HG02571 (cell line): ENCODE data around the gene PRKD2.

Source experiments
- ATAC-seq: cut with Tn5 transposase; IDR thresholded peaks from one replicate; pipeline ENCODE4 v1.9.1; 2021; ENCODE audit warnings: mild to moderate bottlenecking, moderate library complexity; ENCODE audit not compliant: unreplicated experiment

PRKD2 gene

DNA sequence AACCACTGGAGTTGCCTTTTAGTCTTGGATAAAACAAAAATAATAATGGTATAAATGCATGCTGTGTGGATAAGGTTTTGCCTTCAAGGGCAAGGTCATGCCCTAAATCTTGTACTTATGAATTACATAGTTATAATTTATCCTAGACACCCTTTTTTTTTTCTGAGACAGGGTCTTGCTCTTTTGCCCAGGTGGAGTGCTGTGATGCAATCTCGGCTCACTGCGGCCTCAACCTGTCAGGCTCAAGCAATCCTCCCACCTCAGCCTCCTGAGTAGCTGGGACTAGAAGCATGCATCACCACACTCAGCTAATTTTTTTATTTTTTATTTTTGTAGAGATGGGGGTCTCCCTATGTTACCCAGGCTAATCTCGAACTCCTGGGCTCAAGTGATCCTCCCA lies 48.3 kb downstream of the PRKD2 start:
- ATAC-seq = no peak

DNA sequence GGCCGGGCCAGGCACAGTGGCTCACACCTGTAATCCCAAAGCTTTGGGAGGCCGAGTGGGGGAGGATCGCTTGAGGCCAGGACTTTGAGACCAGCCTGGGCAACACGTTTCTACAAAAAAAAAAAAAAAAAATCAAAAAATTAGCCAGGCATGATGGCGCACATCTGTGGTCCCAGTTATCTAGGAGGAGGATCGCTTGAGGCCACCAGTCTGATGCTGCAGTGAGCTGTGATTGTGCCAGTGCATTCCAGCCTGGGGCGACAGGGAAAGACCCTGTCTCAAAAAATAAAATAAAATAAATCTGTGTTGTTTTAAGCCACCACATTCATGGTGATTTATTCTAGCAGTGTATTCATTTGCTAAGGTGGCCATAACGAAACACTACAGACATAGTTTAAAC lies 51.8 kb downstream of the PRKD2 start:
- no peak for ATAC-seq

DNA sequence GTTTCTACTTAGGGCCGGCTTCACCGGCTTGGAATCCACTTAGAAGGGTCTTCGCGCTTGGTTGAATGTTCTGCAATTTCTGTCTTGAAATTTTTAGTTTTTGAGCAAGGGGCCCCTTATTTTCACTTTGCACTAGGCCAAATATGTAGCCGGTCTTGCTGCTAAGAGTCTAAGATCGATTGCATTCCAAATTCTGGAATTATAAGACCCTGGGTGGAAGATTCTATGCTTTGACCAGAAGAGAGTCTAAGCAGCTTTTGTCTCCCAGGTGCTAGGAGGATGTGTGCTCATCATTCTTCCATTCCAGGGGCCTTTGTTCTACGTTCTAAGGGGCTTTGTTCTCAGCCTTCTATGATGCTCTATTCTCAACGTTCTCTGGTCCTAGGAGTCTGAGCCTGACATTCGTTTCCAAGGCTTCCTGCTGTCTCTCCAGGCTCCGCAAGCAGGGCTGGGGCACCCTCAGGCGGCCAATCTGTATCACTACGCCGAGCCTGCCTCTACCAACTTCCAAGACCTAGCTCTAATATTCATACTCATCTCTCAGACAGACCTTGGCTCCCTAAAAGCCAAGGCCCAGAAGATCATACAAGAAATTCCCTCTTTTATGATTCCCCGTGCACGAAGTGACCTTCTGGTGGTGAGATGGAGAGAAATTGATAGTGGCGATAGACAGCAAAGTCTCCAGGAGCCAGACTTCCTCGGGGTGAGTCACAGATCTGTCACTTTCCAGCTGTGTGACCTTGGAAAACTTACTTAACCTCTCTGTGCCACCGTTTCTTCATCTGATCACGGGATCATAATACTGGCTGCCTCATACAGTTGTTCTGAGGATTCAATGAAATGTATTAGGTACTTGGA lies 55.0 kb downstream of the PRKD2 start:
- no peak for ATAC-seq

- ATAC-seq = peak; percentile 88
These were observed 55.7 kb downstream of the PRKD2 start, which contains the start of gene DACT3 for GRCh38 chr19:46661020-46661731. Gene DACT3 (minus strand): TSS chr19:46661182. CDS start chr19:46661064, 118 bp downstream.

- ATAC-seq = no peak
These were observed 56.3 kb downstream of the PRKD2 start for GRCh38 chr19:46660551-46661019.

DNA sequence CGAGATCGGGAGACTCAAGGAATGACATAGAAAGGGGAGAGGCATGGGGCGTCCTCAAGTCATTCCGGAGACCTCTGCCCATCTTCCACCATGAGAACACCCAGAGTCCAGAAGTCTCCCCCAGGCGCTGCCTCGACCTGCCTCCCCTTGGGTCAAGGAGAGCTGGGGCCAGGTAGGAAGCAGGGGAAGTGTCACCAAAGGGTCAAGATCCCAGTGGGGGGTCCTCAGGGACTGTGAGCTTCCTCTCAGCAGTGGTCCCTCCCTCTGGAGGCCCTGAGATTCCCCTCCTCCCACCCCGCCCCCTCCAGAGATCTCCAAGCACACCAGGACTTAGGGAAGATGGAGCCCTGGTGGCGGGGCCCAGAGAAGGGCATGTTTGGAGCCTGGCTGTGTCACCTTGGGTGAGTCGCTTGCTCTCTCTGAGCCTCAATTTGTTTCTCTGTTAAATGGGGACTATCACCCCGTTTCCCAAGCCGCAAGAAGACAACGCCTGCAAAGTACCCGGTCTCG lies 56.9 kb downstream of the PRKD2 start:
- ATAC-seq = no peak

GRCh38 chr19:46659151-46660007 lies 57.5 kb downstream of the PRKD2 start:
- no peak for ATAC-seq

DNA sequence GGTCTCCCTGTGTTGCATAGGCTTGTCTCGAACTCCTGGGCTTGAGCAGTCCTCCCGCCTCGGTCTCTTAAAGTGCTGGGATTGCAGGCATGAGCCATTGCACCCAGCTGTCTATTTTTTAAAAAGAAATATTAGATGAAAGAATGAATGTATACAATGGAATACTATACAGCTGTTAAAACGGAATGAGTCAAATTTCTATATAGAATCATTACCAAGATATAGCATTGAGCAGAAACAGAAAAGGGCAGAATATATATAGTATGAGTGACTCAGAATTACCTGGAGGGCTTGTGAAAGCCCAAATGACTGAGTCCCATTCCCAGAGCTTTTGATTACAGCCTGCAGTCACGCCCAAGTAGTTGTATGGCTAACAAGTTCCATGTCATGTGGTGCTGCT lies 60.4 kb downstream of the PRKD2 start:
- no peak for ATAC-seq

DNA sequence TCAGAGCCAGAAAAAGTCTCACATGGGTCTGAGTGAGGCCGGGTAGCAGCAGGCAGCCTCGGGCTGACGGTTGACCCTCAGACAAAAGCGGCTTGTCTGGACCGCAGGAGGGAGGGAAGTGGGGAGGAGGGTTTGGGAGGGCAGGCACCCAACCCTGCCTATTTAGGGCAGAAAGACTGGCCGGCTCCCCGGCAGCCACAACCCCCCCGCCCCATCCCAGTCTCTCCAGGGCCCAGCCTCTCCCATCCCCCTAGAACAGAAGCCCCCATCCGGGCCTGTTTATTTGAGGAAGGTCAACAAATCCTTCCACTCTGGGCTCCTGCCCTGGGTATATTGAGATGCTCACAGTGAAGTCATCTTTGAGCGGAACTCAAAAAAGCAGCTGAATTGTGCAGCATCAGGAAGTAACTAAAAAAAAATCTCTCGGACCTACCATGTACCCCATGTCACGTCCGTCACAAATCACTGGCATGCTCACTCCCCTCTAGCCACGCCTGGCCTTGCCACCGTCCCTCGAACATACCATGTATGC lies 62.2 kb downstream of the PRKD2 start:
- no peak for ATAC-seq

DNA sequence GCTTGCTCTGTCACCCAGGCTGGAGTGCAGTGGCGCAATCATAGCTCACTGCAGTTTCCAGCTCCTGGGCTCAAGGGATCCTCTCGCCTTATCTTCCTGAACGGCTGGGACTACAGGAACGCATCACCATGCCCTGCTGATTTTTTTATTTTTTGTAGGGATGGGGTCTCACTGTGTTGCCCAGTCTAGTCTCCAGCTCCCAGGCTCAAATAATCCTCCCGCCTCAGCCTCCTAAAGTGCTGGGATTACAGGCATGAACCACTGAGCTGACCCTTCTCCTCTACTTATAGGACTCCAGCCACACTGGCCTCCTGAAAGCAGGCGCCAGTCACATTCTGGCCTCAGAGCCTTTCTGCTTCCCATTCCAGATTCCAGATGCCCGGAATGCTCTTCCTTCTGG lies 66.5 kb downstream of the PRKD2 start:
- ATAC-seq = no peak

DNA sequence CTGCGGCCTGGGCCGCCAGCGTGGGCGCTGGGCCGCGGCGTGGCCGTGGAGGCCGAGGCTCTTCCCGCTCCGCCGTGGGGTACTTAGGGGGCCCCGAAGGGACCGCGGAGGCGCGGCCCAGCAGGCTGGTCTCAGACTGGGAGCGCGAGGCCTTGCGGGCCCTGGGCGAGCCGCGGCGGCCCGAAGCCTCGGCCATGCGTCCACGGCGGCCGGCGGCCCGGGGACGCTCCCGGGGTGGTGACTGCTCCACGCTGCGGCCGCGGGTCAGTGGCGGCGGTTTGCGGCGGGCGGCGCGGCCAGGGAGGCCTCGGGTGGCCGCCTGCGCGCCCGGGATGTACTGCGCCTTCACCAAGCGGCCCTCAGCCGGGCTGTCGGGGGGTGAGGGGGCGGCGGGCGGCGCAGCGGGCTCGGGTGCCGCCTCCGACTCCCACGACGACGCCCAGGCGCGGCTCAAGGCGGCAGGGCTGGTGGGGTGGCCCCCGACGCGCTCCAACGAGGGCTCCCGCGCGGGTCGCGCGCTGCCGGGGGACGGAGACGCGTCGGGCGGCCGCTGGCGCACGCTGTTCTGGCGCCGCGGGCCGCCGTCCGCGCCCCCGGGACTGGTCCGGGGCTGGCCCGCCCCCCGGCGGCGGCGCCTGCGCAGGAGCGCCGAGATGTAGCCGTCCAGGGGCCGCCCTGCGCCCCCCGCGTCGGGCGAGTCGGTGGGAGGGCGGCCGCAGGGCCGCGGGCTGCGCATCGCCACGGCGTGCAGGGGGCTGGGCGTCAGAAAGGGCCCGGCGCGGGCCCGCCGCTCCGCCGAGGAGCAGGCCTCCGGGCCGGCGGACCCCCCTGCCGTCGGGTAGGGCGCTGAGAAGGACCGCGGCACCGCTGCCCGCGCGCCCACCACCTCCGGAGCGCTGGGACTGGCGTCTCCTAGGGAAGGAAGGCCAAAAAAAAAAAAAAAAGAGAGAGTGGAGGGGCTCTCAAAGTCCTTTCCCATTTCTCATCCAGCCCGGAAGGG lies 67.7 kb downstream of the PRKD2 start:
- no peak for ATAC-seq

GRCh38 chr19:46648060-46648960 lies 68.6 kb downstream of the PRKD2 start:
- no peak for ATAC-seq

- no peak for ATAC-seq
These were observed 70.5 kb downstream of the PRKD2 start for GRCh38 chr19:46646402-46646801.

DNA sequence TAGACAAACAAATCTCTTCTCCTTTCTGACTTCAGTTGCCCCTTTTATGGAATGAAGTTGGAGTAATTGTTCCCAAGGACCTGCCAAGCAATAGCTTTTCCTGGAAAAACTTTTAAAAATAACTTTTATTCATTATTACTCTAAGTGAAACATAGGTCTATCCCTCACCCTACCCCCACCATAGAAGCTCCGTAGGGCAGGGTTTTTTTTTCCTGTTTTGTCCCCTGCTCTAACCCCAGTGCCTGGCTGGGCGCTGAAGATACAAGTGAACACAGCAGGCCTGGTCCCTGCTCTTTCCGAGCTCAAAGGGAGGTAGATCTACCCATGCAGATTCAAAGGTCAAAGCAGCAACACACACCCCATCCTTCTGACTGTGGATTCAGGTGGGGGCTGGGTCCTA lies 72.2 kb downstream of the PRKD2 start:
- no peak for ATAC-seq

DNA sequence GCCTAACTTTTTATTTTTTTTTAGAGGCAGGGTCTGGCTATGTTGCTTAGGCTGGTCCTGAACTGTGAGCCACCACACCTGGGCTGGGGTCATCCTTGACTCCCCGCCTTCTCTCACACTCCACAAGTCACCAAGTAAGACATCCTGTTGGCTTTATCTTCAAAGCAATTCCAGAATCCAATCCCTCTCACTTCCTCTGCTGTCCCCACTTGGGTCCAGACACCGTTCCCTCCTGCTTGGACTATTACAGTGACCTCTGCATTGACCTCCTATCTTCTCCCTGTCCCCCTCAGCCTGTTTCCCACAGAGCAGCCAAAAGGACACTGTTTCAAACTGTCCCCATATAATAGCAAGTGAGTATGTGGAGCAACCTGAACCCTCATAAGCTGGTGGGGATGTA lies 76.3 kb downstream of the PRKD2 start:
- no peak for ATAC-seq

- ATAC-seq = no peak
These were observed 77.3 kb downstream of the PRKD2 start for GRCh38 chr19:46639358-46640182.

DNA sequence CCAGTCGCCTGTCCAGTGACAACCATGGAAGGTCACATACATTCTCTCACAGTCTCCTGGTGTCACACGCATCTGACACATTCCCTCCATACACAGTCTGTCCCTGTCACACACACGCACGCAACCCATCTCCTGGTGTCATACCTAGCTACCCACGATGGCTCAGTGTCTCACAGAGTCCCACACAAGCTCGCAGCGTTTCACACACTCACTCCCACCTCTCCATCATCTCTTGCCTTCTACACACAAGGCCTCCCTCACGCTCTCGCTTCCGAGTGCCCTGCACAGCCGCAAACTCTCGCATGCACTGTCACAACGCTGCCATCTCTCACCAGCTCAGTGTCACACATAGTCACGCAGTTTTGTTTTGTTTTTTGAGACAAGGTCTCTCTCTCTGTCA lies 79.7 kb downstream of the PRKD2 start:
- no peak for ATAC-seq
